Astrocyte (in vitro differentiated cells and primary cell): ENCODE data around the gene CALCOCO1. TPM values are rescaled to one million over a fixed set of nuclear protein-coding genes. Genes with fewer than 3 reads are reported as not detected.
A peak's percentile ranks its signal among the peaks of the same experiment; 100 is the strongest.

Experiments used
- DNase-seq: peaks from one replicate; pipeline ENCODE4 v3.0.0-alpha.2; 2010; ENCODE audit warnings: low read depth
- FAIRE-seq: peaks from 2 replicates; lab custom pipeline; 2011; peaks lifted over from hg19 to GRCh38; lab: Jason Lieb, UNC
- H2AFZ ChIP-seq: 2 replicates; pipeline ENCODE4 v1.6.0; 2012; ENCODE audit warnings: low read depth, low read length, inconsistent platforms
- H3K27ac ChIP-seq: 2 replicates; pipeline ENCODE4 v1.5.1; 2011; ENCODE audit warnings: low read depth, low read length, inconsistent platforms
- H3K27me3 ChIP-seq: 2 replicates; pipeline ENCODE4 v1.6.0; 2011; ENCODE audit warnings: low read length, inconsistent platforms; ENCODE audit not compliant: insufficient read depth
- H3K36me3 ChIP-seq: 2 replicates; pipeline ENCODE4 v1.5.1; 2011; ENCODE audit warnings: low read length, inconsistent platforms; ENCODE audit not compliant: insufficient read depth
- H3K4me1 ChIP-seq: 2 replicates; pipeline ENCODE4 v1.5.1; 2011; ENCODE audit warnings: low read length, inconsistent platforms; ENCODE audit not compliant: insufficient read depth
- H3K4me2 ChIP-seq: 2 replicates; pipeline ENCODE4 v1.6.0; 2012; ENCODE audit warnings: low read length, inconsistent platforms
- H3K4me3 ChIP-seq: 2 replicates; pipeline ENCODE4 v1.5.1; 2011; ENCODE audit warnings: low read depth, mild to moderate bottlenecking, low read length, inconsistent platforms; ENCODE audit not compliant: insufficient read depth
- H3K79me2 ChIP-seq: 2 replicates; pipeline ENCODE4 v1.6.0; 2012; ENCODE audit warnings: mild to moderate bottlenecking, low read length, inconsistent platforms; ENCODE audit not compliant: insufficient read depth
- H3K9ac ChIP-seq: 2 replicates; pipeline ENCODE4 v1.6.0; 2012; ENCODE audit warnings: mild to moderate bottlenecking, low read length, inconsistent platforms
- H3K9me3 ChIP-seq: 2 replicates; pipeline ENCODE4 v1.5.1; 2012; ENCODE audit warnings: low read depth, mild to moderate bottlenecking, low read length, inconsistent platforms; ENCODE audit not compliant: insufficient read depth
- H4K20me1 ChIP-seq: 2 replicates; pipeline ENCODE4 v1.6.0; 2012; ENCODE audit warnings: low read length, inconsistent platforms; ENCODE audit not compliant: insufficient read depth
- H3K27ac Mint-ChIP-seq: one replicate; pipeline ENCODE4 v1.8.0; 2021; ENCODE audit warnings: mild to moderate bottlenecking, mixed read lengths; ENCODE audit not compliant: unreplicated experiment
- H3K27me3 Mint-ChIP-seq: one replicate; pipeline ENCODE4 v1.8.0; 2021; ENCODE audit warnings: low read depth, mixed read lengths; ENCODE audit not compliant: unreplicated experiment
- H3K36me3 Mint-ChIP-seq: one replicate; pipeline ENCODE4 v1.8.0; 2021; ENCODE audit warnings: low read depth, mixed read lengths; ENCODE audit not compliant: unreplicated experiment
- H3K4me1 Mint-ChIP-seq: one replicate; pipeline ENCODE4 v1.8.0; 2021; ENCODE audit warnings: low read depth, mixed read lengths; ENCODE audit not compliant: unreplicated experiment
- H3K4me3 Mint-ChIP-seq: one replicate; pipeline ENCODE4 v1.8.0; 2021; ENCODE audit warnings: mild to moderate bottlenecking, moderate library complexity, mixed read lengths; ENCODE audit not compliant: unreplicated experiment
- H3K9me3 Mint-ChIP-seq: one replicate; pipeline ENCODE4 v1.8.0; 2021; ENCODE audit warnings: mild to moderate bottlenecking, mixed read lengths; ENCODE audit not compliant: unreplicated experiment
- EZH2 ChIP-seq: IDR thresholded peaks from 2 replicates; pipeline ENCODE4 v1.6.1; 2012; ENCODE audit warnings: mild to moderate bottlenecking, low read length, inconsistent platforms; ENCODE audit not compliant: insufficient read depth
- total RNA-seq: library from RNA; stranded (reverse); gene quantifications from 2 replicates; pipeline ENCODE4 v1.2.1, GENCODE V29; 2021
- TF ChIP-seq, protein P1 (sequence below): IDR thresholded peaks from 2 replicates; pipeline ENCODE4 v1.5.1; 2011; ENCODE audit warnings: low read depth, mild to moderate bottlenecking, inconsistent platforms, low read length, moderate library complexity; ENCODE audit not compliant: insufficient read depth

CALCOCO1 gene
- total RNA-seq, 1 donor from 2014 or later, result 85.2 TPM

DNA sequence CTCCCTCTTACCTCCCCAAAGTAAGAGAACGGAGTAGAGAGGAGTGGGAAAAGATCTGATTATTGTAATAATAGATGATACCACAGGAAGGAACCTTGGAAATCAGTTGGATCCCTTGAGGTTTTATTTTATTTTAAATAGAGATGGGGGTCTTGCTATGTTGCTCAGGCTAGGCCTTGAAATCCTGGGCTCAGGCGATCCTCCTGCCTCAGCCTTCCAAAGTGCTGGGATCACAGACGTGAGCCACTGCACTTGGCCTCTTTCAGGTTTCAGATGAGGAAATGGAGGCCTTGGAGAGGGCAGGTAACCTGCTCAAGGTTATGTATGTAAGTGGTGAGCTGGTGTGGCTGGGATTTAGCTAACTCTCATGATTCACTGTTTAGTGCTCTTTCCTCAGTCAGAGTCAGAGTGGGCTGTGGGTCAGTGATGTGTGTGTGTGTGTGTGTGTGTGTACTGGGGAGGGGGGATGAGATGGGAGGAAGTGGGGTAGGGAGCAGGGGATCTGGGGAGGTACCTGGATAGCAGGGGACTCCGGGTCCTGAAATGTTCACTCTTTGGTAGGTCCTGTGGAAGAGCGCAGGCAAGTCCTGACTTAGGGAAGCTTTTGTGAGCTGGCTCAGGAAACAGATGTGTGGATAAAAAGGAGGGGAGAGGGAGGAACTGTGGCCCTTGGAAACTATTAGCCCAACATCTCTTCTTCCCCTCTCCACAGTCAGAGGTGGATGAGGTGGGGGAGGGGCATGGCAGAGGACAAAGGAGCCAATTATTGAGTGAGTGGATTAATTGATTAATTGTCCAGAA lies 29.2 kb upstream of the CALCOCO1 start:
- Mint-ChIP-seq H3K4me3 (no peak overlapping the region), H3K36me3 (no peaks in the 10 kb centered on the region), H3K27me3 (peaks cover 43% of the 10 kb centered on the region), H3K9me3 (peaks cover 2% of the 10 kb centered on the region), H3K27ac (no peak overlapping the region), H3K4me1 (no peaks in the 10 kb centered on the region)
- Histone ChIP-seq H3K4me3 (no peak overlapping the region), H3K9me3 (peaks cover 2% of the 10 kb centered on the region), H3K36me3 (no peaks in the 10 kb centered on the region), H3K27ac (no peak overlapping the region), H3K27me3 (peaks cover 74% of the 10 kb centered on the region), H3K4me2 (peak overlapping the region; percentile 63), H2AFZ (no peak overlapping the region), H3K9ac (no peak overlapping the region), H3K79me2 (no peaks in the 10 kb centered on the region), H4K20me1 (no peaks in the 10 kb centered on the region), H3K4me1 (peaks cover 8% of the 10 kb centered on the region)
- FAIRE-seq (no peak), DNase-seq (no peak)
- TF ChIP-seq, protein P1, sequence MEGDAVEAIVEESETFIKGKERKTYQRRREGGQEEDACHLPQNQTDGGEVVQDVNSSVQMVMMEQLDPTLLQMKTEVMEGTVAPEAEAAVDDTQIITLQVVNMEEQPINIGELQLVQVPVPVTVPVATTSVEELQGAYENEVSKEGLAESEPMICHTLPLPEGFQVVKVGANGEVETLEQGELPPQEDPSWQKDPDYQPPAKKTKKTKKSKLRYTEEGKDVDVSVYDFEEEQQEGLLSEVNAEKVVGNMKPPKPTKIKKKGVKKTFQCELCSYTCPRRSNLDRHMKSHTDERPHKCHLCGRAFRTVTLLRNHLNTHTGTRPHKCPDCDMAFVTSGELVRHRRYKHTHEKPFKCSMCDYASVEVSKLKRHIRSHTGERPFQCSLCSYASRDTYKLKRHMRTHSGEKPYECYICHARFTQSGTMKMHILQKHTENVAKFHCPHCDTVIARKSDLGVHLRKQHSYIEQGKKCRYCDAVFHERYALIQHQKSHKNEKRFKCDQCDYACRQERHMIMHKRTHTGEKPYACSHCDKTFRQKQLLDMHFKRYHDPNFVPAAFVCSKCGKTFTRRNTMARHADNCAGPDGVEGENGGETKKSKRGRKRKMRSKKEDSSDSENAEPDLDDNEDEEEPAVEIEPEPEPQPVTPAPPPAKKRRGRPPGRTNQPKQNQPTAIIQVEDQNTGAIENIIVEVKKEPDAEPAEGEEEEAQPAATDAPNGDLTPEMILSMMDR, result no peak
- TF ChIP-seq EZH2, result no peak

DNA sequence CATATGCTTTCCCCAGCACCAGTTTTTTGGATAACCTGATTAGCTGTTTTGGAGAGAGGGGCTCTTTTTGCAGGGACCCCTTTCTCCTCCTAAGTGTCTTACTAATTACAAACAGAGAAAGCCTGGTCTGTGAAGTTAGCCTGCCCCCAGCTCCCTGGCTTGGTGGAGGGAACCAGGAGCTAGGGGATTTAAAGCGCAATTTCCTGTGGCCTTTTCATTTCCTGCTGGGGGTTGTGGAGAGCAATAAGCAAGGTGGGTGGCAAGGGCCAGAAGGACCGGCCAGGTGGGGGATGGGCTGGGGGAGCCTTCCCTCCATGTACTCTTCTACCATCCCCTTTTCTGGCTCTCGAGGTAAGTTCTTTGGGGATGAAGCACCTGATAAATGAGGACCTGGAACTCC lies 28.6 kb upstream of the CALCOCO1 start:
- Histone ChIP-seq H3K27me3 (peaks cover 80% of the 10 kb centered on the region), H3K79me2 (no peaks in the 10 kb centered on the region), H3K27ac (no peak overlapping the region), H3K9ac (no peak overlapping the region), H4K20me1 (no peaks in the 10 kb centered on the region), H3K4me3 (no peak overlapping the region), H3K4me2 (no peak overlapping the region), H2AFZ (no peak overlapping the region), H3K9me3 (no peaks in the 10 kb centered on the region), H3K36me3 (no peaks in the 10 kb centered on the region), H3K4me1 (peaks cover 12% of the 10 kb centered on the region)
- no peak for TF ChIP-seq EZH2
- TF ChIP-seq, protein P1, result no peak
- FAIRE-seq, result no peak
- Mint-ChIP-seq H3K36me3 (no peaks in the 10 kb centered on the region), H3K27ac (no peak overlapping the region), H3K4me1 (no peaks in the 10 kb centered on the region), H3K4me3 (no peak overlapping the region), H3K27me3 (peaks cover 40% of the 10 kb centered on the region), H3K9me3 (peaks cover 2% of the 10 kb centered on the region)
- DNase-seq, result no peak

DNA sequence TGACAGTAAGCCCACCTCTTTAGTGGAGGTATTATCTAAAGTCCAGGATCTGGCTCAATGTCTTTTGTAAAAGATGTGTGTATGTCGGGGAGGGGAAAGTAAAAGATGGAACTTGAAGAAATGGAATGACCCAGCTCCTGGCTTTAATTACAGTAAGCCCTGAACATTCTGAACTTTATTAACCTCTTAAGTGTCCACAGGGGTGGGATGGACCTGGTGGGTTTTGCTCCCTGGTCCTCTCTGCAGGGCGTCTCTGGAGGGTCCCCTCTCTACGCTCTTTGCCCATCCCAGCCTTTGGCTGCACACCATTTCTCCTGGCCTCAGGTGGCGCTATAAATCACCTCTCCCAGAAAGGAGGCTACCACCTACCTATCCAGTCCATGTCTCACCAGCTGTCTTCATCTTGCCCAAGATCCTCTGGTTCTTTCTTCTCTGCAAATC lies 28.2 kb upstream of the CALCOCO1 start:
- Mint-ChIP-seq H3K36me3 (no peaks in the 10 kb centered on the region), H3K9me3 (peaks cover 2% of the 10 kb centered on the region), H3K4me3 (no peak overlapping the region), H3K4me1 (no peaks in the 10 kb centered on the region), H3K27ac (no peak overlapping the region), H3K27me3 (peaks cover 36% of the 10 kb centered on the region)
- peaks cover 84% of the 10 kb centered on the region for H3K27me3 ChIP-seq
- H3K4me3 ChIP-seq, result no peak overlapping the region
- no peak overlapping the region for H3K9ac ChIP-seq
- FAIRE-seq, result no peak
- H3K79me2 ChIP-seq, result no peaks in the 10 kb centered on the region
- TF ChIP-seq EZH2, result no peak
- TF ChIP-seq, protein P1, result no peak
- no peaks in the 10 kb centered on the region for H3K36me3 ChIP-seq
- peaks cover 3% of the 10 kb centered on the region for H4K20me1 ChIP-seq
- peaks cover 14% of the 10 kb centered on the region for H3K4me1 ChIP-seq
- DNase-seq, result no peak
- H2AFZ ChIP-seq, result no peak overlapping the region
- H3K9me3 ChIP-seq, result no peaks in the 10 kb centered on the region
- H3K4me2 ChIP-seq, result no peak overlapping the region
- H3K27ac ChIP-seq, result no peak overlapping the region
